Ishikawa (cell line): ENCODE measurements around the gene GMCL2.

Experiments used
- CEBPB ChIP-seq: IDR thresholded peaks from 2 replicates; pipeline ENCODE4 v1.6.1; 2012
- CREB1 ChIP-seq: IDR thresholded peaks from 2 replicates; pipeline ENCODE4 v1.6.1; 2012; ENCODE audit warnings: low read depth
- EGR1 ChIP-seq: IDR thresholded peaks from 2 replicates; pipeline ENCODE4 v1.6.1; 2012
- EP300 ChIP-seq: IDR thresholded peaks from 2 replicates; pipeline ENCODE4 v1.6.1; 2012; ENCODE audit warnings: borderline replicate concordance
- NFIC ChIP-seq: IDR thresholded peaks from 2 replicates; pipeline ENCODE4 v1.6.1; 2012
- RAD21 ChIP-seq: IDR thresholded peaks from 2 replicates; pipeline ENCODE4 v1.6.1; 2012; ENCODE audit warnings: low read depth
- REST ChIP-seq: IDR thresholded peaks from 2 replicates; pipeline ENCODE4 v1.6.1; 2012; ENCODE audit warnings: low read depth, mild to moderate bottlenecking
- TAF1 ChIP-seq: IDR thresholded peaks from 2 replicates; pipeline ENCODE4 v1.6.1; 2012; ENCODE audit warnings: low read depth, mild to moderate bottlenecking
- TCF12 ChIP-seq: IDR thresholded peaks from 2 replicates; pipeline ENCODE4 v1.6.1; 2012; ENCODE audit warnings: low read depth
- TEAD4 ChIP-seq: IDR thresholded peaks from 2 replicates; pipeline ENCODE4 v1.6.1; 2012
- USF1 ChIP-seq: IDR thresholded peaks from 2 replicates; pipeline ENCODE4 v1.6.1; 2012
- YY1 ChIP-seq: IDR thresholded peaks from 2 replicates; pipeline ENCODE4 v1.6.1; 2012; ENCODE audit warnings: low read depth
- ZBTB7A ChIP-seq: IDR thresholded peaks from 2 replicates; pipeline ENCODE4 v1.6.1; 2012; ENCODE audit warnings: low read depth
- TF ChIP-seq, protein P1 (sequence below): IDR thresholded peaks from 2 replicates; pipeline ENCODE4 v1.6.1; 2012

GRCh38 chr5:178160176-178160575 is 27.0 kb downstream of the GMCL2 start:
- TF ChIP-seq TAF1 (no peak), CREB1 (no peak), EGR1 (no peak), USF1 (no peak), NFIC (no peak), EP300 (no peak), YY1 (no peak), REST (no peak), TEAD4 (no peak), TCF12 (no peak), CEBPB (no peak), ZBTB7A (no peak), RAD21 (no peak)
- TF ChIP-seq, protein P1, sequence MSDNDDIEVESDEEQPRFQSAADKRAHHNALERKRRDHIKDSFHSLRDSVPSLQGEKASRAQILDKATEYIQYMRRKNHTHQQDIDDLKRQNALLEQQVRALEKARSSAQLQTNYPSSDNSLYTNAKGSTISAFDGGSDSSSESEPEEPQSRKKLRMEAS: no peak
